Endodermal cell (in vitro differentiated cells): ENCODE data around the gene UCP1. TPM values are rescaled to one million over a fixed set of nuclear protein-coding genes. Genes with fewer than 3 reads are reported as not detected.

Source experiments
- DNase-seq: peaks from one replicate; pipeline ENCODE4 v3.0.0-alpha.2; 2017
- H3K27ac ChIP-seq: 2 replicates; pipeline ENCODE4 v1.5.1; 2013; ENCODE audit warnings: mild to moderate bottlenecking, low read depth, low read length, moderate library complexity
- H3K27me3 ChIP-seq: 2 replicates; pipeline ENCODE4 v1.6.1; 2013; ENCODE audit warnings: mild to moderate bottlenecking, low read length, moderate library complexity; ENCODE audit not compliant: insufficient read depth, control insufficient read depth, poor library complexity, severe bottlenecking
- H3K36me3 ChIP-seq: 2 replicates; pipeline ENCODE4 v1.7.0; 2013; ENCODE audit warnings: mild to moderate bottlenecking, low read length, moderate library complexity; ENCODE audit not compliant: control insufficient read depth, insufficient read depth
- H3K4me1 ChIP-seq: one replicate; pipeline ENCODE4 v1.7.0; 2013; ENCODE audit warnings: low read length; ENCODE audit not compliant: control insufficient read depth, insufficient read depth
- H3K4me3 ChIP-seq: 2 replicates; pipeline ENCODE4 v1.5.1; 2013; ENCODE audit warnings: mild to moderate bottlenecking, low read length, moderate library complexity
- H3K9ac ChIP-seq: 2 replicates; pipeline ENCODE4 v1.6.1; 2013; ENCODE audit warnings: mild to moderate bottlenecking, low read length, moderate library complexity; ENCODE audit not compliant: poor library complexity, severe bottlenecking; ENCODE audit errors: extremely low read depth
- H3K9me3 ChIP-seq: 2 replicates; pipeline ENCODE4 v1.6.1; 2013; ENCODE audit warnings: mild to moderate bottlenecking, low read length, moderate library complexity; ENCODE audit not compliant: control insufficient read depth
- H3K27ac Mint-ChIP-seq: 2 replicates; pipeline ENCODE4 v1.8.0; 2020; ENCODE audit warnings: mixed read lengths
- H3K27me3 Mint-ChIP-seq: 2 replicates; pipeline ENCODE4 v1.8.0; 2021; ENCODE audit warnings: mild to moderate bottlenecking, mixed read lengths; ENCODE audit not compliant: insufficient read depth
- H3K36me3 Mint-ChIP-seq: 2 replicates; pipeline ENCODE4 v1.8.0; 2020; ENCODE audit warnings: low read depth, mixed read lengths
- H3K4me1 Mint-ChIP-seq: 2 replicates; pipeline ENCODE4 v1.8.0; 2020; ENCODE audit warnings: mixed read lengths
- H3K4me3 Mint-ChIP-seq: 2 replicates; pipeline ENCODE4 v1.8.0; 2020; ENCODE audit warnings: mild to moderate bottlenecking, moderate library complexity, mixed read lengths
- H3K9me3 Mint-ChIP-seq: 2 replicates; pipeline ENCODE4 v1.8.0; 2020; ENCODE audit warnings: mild to moderate bottlenecking, mixed read lengths
- CTCF ChIP-seq: fragments of 200-600 bp; sonication (generic); conservative IDR thresholded peaks from 2 replicates; pipeline ENCODE4 v1.5.0; 2021; ENCODE audit warnings: antibody characterized with exemption, mild to moderate bottlenecking
- WGBS, 2 experiments: methylation state at CpG; one replicate each; pipeline versions ENCODE4 v1.1.5 to v1.1.7; 2013; ENCODE audit warnings: missing lambda C conversion rate in 2 of 2, mixed read lengths in 1 of 2; ENCODE audit not compliant: insufficient coverage in 1 of 2, insufficient read length in 1 of 2; 5-methylcytosine and 5-hydroxymethylcytosine counted together
- total RNA-seq, 2 donors: library from RNA; stranded (reverse); fragmentation: NEBNext Ultra II Directional in 1 of 2; extraction: Animal tissue kit (Norgen Biotek cat#: 25700) in 1 of 2; gene quantifications; 2 replicates in 1 of 2; 3 replicates in 1 of 2; pipeline ENCODE4 v1.2.1, GENCODE V29; 2021

The UCP1 gene
- total RNA-seq, 2 donors from 2014 or later, result 0.24 TPM; not detected in 1

- no peak for TF ChIP-seq CTCF
- no peak overlapping the region for H3K4me3 Mint-ChIP-seq
- no peak overlapping the region for H3K27ac Mint-ChIP-seq
- H3K9me3 ChIP-seq, result peaks cover 5% of the 10 kb centered on the region
- H3K27me3 Mint-ChIP-seq, result peaks cover 32% of the 10 kb centered on the region
- no peaks in the 10 kb centered on the region for H3K4me1 ChIP-seq
- 60 to 84% methylated on average over 2 to 4 of the region's 4 CpGs for WGBS, 2 experiments
- no peaks in the 10 kb centered on the region for H3K4me1 Mint-ChIP-seq
- H3K9ac ChIP-seq, result no peak overlapping the region
- H3K27ac ChIP-seq, result no peak overlapping the region
- peaks cover 9% of the 10 kb centered on the region for H3K9me3 Mint-ChIP-seq
- H3K4me3 ChIP-seq, result no peak overlapping the region
- H3K36me3 ChIP-seq, result no peaks in the 10 kb centered on the region
- no peak for DNase-seq
- H3K27me3 ChIP-seq, result peaks cover 22% of the 10 kb centered on the region
- no peaks in the 10 kb centered on the region for H3K36me3 Mint-ChIP-seq
These were observed 6.7 kb upstream of the UCP1 start for GRCh38 chr4:140575489-140575888.

GRCh38 chr4:140571620-140572019 is 2.9 kb upstream of the UCP1 start:
- Mint-ChIP-seq H3K27me3 (peaks cover 4% of the 10 kb centered on the region), H3K9me3 (peaks cover 9% of the 10 kb centered on the region), H3K4me1 (peaks cover 10% of the 10 kb centered on the region), H3K4me3 (no peak overlapping the region), H3K36me3 (no peaks in the 10 kb centered on the region), H3K27ac (no peak overlapping the region)
- no peaks in the 10 kb centered on the region for H3K4me1 ChIP-seq
- no peak overlapping the region for H3K27ac ChIP-seq
- no peak overlapping the region for H3K9ac ChIP-seq
- peaks cover 60% of the 10 kb centered on the region for H3K27me3 ChIP-seq
- H3K9me3 ChIP-seq, result peaks cover 5% of the 10 kb centered on the region
- H3K4me3 ChIP-seq, result no peak overlapping the region
- no peak for TF ChIP-seq CTCF
- 85% methylated on average over 1 of the region's 2 CpGs; no CpG with 5 or more reads in 1 of the 2 experiments for WGBS, 2 experiments
- no peaks in the 10 kb centered on the region for H3K36me3 ChIP-seq
- no peak for DNase-seq

GRCh38 chr4:140569307-140569638 is 512 bp upstream of the UCP1 start:
- no peaks in the 10 kb centered on the region for H3K36me3 Mint-ChIP-seq
- no peak overlapping the region for H3K27ac ChIP-seq
- H3K27ac Mint-ChIP-seq, result no peak overlapping the region
- H3K36me3 ChIP-seq, result no peaks in the 10 kb centered on the region
- peaks cover 9% of the 10 kb centered on the region for H3K9me3 Mint-ChIP-seq
- H3K4me3 ChIP-seq, result peak overlapping the region; percentile 78
- H3K27me3 Mint-ChIP-seq, result peaks cover 4% of the 10 kb centered on the region
- H3K9me3 ChIP-seq, result peaks cover 5% of the 10 kb centered on the region
- H3K9ac ChIP-seq, result no peak overlapping the region
- no peak for DNase-seq
- no peaks in the 10 kb centered on the region for H3K4me1 ChIP-seq
- H3K4me1 Mint-ChIP-seq, result peaks cover 10% of the 10 kb centered on the region
- peaks cover 79% of the 10 kb centered on the region for H3K27me3 ChIP-seq
- WGBS, 2 experiments, result 33 to 64% methylated on average over 2 to 7 of the region's 7 CpGs
- TF ChIP-seq CTCF, result no peak
- H3K4me3 Mint-ChIP-seq, result peak overlapping the region; percentile 57
